Activated CD8-positive, alpha-beta memory T cell treated with anti-CD3 and anti-CD28 coated beads for 24 hours (primary cell): ENCODE measurements around the gene ATP11A.
A peak's percentile ranks its signal among the peaks of the same experiment; 100 is the strongest.

Experiments
- DNase-seq: peaks from one replicate; pipeline ENCODE4 v3.0.0-alpha.2; 2020

The ATP11A gene

DNA sequence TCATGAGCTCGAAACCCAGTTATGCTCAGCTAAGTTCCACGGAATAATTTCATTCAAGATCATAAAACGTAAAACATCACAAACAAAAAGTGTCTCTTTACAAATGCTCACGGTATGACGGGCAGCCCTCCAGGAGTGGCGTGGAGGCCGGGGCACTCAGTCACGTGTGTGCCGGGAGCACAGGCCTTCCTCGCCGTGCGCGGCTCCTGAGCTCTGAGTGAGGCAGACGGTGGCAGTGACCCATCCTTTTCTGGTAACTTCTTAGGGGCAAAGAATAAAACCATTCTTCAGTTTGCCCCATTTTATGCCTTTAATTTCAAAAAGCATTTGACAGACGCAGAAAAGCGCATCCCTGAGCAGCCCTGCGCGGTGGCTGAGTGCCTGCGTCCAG lies 72.8 kb downstream of the ATP11A start:
- DNase-seq, result no peak

DNA sequence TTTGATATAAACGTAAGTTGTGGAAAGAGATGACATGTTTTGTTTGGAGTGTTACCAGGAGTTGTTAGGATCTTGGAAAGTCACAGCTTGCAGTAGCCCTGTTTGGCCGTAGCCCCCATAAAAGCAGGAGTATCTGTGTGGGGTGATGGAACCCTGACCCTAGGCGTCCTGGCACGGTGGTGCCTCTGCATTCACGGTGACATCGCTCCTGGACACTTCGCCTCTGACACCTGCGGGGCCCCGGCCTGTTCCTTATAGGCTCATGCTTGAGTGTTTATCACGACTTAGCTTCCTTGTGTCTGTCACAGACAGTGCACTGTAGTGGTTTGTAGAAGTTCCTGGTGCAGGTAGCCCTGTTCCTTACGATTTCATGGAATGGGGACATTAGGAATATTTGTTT lies 74.2 kb downstream of the ATP11A start:
- no peak for DNase-seq

DNA sequence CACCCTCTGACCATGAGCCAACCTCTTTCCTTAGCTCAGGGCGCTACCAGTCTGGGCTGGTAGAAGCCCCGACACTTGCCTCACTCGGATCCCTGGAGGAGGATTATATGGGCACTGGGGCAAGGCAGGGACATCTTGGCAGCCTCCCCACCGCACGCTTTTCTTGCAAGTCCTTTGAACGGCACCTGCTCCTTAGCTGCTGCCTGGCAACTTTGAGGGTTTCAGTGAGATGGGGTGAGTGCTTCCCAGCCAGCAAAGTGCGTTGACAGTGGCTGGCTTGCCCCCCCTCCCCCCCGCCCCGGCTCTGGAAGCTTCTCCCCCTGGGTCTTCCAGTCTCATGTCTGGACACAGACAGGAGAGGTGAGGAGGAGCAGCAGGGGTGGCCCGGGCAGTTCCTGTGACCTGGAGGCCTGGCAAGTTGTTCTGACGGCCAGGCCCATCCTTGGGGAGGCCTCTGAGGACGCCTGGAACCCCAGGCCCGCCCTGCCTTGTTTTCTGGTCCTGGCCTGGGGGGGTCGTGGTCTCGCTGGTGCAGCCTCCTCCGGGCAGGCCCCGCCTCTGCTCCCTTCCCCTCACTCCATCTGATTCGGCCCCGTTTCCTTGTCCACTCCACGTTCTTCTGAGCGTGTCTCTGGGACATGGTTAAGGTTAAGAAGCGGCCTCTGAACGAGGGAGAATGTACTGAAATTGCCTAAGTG lies 75.2 kb downstream of the ATP11A start:
- DNase-seq, result no peak

DNA sequence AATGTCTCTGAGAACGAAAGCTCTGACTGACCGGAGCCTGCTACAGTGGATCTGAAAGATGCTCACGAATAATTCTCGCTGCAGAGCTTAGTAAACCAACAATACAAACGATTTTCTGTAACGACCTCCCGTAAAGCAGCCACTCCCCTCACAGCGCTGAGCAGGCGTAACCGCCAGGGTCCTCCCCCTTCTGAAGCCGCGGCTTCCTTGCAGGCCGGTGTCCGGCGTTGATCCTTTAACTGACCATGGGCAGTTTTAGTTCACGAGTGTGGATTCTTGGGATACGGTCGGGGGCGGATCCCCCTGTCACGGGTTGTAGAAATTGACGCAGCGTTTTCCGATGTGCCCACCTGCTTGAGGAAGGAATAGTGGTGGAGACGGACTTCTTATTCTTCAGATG lies 75.9 kb downstream of the ATP11A start:
- no peak for DNase-seq

DNA sequence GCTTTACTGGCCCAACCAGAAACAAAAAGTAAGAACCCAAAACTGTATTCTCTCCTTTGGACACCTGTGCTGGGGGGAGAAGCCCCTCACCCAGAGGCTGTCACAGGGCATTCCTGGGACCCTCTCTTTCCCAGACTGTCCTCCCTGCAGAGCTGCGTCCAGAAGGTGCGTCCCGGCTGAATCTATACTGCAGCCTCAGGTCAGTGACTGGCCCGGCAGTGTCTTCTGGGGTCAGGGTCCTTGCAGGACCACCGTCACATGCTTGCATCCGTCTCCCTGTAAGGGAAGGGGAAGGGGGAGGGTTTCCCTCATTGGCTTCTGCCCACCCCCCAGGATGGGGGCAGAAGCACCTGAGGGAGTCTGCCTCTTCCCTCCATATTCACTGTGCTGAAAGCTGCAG lies 76.5 kb downstream of the ATP11A start:
- DNase-seq, result no peak

DNA sequence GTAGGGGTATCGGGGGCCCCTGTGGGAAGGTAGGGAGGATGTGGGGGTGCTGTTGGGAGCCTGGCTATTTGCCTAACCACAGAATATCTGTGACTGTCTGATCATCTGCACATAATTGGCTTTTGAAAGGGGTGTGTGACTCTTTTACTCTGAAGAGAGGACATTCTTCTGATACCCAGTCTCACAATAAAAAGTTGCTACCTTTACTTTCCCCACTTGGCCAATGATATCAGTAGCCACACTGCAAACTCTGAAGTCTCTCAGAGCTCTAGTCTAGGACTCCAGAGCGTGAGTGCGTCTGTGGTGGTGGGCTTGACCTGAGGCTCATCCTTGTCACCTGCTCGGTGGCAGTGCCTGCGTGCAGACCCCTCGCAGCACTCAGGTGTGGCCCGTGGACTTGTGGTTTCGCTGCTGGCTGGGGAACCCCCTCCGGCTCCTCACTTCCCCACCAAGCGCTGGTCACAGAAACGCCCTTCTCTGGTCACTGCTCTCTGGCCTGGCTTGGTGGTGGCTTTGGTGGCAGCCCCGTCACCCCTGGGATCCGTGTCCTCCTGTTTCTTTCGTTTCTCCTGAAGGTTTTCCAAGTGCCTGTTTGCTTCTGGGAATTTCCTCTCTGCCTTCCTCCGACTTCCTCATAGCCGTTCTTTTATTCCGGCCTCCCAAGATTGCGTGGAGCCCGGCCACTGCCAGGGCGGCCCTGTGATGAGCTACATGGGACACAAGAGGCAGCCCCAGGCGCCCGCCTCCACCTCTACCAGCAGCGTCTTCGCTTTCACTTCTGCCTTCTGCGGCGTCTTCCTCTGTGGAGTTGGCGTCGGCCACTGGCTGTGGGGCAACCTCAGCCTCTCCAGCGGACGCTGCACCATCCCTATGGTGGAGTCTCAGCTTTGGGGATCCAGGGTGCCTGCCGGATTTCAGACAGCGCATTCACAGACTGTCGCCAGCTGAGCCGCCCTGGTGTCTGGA lies 78.0 kb downstream of the ATP11A start:
- DNase-seq, result no peak

DNA sequence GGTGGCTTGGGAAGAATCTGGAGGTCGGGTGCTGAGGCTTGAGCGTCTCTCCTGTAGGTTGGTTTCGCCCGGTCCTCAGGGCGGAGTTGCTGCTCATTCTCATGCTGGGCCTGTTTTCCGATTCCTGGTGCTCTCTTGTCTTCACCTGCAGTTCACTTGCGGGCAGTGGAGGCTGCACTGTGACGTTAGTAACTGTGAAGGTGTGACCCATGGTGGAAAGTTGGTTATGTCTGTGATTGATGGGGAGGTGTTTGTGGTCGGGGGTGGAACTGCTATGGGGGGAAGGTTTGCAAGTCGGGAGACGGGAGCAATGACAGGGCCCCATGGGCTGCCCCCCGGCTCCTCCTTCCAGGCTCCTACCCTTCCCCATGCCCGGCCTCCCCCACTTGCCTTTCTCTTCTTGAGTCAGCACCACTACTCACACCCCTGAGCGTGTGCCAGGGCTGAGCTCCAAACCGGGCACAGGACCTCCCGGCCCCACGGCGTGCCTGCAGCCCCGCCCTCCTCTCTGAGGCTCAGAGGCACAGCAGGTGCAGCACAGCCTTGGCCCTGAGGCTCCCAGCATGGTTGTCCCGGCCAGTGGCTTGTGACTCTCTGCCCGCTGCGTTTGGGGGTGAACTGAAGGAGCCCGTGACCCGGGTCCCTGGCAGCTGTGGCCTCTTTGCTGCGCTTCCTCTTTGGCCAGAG lies 79.1 kb downstream of the ATP11A start:
- peak; percentile 64 for DNase-seq

DNA sequence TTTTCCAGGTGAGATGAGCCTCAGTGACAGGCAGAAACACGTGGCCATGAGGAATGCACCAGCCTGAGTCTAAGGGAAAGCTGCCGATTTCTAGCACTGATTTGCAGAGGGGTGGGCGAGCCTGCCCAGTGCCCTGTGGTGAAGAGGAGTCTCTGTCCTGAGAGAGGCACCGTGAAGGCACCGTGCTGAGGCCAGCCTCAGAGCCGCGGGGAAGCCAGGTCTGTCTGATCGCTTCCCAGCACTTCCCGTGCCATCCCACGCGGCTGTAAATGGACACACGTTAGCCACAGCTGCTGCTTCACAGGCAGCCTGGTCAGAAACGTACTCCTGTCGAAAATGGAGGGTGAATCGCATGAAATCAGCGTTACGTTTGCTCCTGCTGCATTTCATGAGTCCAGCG lies 79.8 kb downstream of the ATP11A start:
- DNase-seq, result no peak

DNA sequence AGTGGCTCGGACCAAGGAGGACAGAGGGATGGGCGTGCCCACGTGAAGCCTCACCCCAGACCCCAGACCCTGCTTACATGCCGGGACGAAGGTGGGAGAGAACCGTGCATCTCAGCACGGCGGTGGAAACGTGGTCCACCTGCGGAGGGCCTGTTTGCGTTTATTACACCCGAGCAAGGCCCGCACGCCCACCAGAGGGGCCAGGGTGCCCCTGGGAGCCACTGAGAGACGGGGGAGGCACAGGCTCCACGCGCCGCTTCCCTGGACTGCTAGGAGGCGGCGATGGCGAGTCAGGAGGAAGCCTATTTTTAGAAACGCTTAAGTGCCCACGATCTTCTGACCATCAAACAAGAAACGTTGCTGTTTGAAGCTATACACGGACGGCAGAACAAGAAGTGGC lies 80.7 kb downstream of the ATP11A start:
- no peak for DNase-seq

DNA sequence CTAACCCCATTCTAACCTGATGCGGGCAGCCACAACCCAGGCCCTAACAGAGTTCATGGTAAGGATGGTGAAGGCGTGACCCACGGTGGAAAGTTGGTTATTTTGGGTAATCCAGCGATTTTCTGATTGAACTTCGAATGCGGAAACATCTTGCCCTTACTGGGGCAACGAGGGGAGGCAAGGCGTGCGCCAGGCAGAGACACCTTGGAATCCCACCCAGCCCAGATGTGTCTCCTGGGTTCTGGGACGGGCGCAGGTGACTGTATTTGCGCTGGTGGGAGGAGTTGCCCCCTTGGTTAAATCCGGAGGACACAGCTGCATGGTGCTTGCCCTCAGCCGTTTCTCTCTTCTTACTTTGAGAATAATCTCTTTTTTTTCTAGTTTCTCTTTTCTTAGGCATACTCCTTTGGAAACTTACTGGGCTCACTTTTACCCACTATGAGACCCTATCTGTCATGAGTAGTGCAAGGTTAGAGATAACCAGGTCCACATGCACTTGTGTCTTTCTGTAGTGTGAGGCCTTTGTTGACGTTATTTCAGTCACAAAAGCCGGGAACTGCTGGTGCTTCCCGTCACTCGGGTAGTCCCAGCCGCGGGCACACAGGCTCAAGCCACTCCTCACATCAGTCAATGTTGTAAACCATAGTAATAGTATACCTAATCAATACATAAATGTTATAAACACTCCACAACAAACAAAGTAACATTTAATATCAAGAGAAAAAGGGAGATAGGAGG lies 81.5 kb downstream of the ATP11A start:
- DNase-seq, result no peak

DNA sequence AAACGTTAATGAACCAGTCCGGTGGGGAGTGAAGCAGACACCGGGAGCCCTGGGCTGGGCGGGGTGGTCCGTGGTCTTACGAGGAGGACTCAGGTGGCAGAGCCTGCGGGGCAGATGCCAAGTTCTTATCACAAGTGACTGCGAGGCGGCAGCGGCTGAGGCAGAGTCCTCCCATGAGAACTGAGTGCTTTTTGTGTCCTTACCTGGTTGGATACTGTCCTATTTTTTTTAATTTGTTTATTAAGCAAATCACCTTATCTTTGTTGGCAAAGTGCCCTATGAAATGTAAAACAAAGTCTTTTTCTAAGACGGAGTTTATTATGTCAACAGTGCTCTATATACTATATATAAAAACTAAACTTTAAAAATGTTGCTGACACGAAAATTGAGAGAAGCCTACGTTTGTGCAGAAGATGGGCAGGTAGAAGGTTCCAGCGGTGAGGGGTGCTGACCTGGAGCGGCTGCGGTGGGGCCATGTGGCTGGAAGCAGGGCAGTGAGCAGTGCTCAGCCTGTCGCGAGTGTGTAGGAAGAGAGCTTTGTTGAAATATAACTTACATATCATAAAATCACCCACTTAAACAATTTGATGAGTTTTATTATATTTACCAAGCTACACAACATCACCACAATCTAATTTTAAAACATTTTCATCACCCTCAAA lies 82.2 kb downstream of the ATP11A start:
- DNase-seq, result no peak

DNA sequence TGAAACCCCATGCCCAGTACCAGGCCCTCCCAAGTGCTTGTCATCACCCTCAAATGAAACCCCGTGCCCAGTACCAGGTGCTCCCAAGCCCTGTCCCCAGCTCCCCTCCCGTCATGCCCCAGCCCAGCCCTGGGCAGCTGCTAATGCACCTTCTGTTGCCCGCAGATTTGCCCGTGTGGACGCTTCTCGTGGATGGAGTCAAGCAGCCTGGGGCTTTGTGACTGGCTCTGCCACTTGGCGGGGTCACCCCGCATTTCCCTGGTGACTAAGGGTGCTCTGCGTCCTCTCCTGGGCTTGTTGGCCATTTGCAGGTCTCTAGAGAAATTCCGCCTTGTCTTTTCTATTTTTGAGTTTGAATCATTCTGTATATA lies 82.7 kb downstream of the ATP11A start:
- DNase-seq, result no peak

DNA sequence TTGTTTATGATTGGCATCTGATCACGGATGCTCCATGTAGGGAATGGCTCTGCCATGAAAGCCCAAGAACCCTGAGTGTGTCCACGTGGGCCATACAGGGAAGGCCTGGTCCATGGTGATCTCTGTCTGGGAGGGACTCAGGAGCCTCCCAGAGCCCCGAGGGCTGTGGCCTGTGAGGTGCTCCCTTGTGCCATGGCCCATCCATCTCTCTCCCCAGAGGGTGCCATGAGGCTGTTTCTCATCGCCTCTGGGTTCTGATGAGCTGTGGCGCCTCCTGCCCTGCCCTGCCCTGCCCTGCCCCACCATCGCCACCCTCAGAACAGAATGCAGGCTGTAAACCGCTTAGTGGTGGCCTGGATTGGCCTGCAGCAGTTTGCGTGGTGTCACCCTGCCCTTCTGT lies 83.1 kb downstream of the ATP11A start:
- DNase-seq, result no peak

DNA sequence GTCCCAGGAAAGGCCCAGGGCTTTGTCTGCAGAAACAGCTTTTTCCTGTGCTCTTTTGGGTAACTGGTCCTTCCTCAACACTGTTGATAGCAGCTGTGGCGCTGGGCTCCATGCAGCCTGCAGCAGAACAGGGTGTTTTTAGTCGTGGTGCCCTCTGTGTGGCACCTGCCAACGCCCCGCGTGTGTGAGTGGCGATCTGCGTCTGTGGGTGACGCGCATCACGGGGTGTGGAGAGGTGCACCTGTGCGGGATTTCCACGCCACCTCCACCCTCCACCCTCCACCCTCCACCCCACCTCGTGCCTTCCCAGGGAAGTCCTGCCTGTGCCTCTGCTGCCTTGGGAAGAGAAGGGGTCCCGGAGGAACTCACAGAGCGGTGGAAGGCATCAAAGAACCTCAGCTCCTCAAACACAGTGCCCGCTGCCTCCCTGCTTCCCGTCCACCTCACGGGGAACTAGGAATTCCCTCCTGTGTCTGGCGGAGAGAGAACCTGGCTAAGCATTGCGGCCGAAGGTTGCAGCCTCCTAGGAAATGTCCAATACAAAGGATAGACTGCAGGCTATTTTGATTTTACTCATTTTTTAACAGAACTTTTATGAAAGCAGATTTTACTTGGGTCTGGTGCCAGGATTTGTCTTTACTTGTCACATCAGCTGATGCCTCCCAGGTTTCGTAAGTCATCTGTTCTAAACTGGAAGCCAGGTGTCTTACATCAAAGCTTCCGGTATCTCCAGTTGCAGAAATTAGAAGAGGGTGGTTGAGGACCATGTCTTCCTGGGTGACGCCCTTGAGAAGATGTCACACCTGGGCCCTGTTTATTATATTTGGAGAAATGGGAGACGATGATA lies 84.0 kb downstream of the ATP11A start:
- no peak for DNase-seq

DNA sequence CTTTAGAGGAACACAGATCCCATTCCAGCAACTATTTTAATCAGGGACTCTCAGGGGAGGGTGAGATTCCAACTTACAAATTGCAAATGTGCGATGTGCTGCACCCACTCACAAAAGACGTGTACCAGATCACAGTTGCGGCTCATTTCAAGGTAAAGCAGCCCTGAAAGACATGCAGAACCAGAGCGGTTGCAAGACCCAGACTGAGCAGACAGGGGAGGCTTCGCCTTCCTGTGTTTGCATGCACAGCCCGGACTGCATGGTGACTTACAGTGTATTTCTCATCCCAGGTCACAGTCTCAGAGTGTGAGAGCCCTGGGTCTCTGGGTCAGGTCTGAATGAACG lies 84.6 kb downstream of the ATP11A start:
- no peak for DNase-seq

DNA sequence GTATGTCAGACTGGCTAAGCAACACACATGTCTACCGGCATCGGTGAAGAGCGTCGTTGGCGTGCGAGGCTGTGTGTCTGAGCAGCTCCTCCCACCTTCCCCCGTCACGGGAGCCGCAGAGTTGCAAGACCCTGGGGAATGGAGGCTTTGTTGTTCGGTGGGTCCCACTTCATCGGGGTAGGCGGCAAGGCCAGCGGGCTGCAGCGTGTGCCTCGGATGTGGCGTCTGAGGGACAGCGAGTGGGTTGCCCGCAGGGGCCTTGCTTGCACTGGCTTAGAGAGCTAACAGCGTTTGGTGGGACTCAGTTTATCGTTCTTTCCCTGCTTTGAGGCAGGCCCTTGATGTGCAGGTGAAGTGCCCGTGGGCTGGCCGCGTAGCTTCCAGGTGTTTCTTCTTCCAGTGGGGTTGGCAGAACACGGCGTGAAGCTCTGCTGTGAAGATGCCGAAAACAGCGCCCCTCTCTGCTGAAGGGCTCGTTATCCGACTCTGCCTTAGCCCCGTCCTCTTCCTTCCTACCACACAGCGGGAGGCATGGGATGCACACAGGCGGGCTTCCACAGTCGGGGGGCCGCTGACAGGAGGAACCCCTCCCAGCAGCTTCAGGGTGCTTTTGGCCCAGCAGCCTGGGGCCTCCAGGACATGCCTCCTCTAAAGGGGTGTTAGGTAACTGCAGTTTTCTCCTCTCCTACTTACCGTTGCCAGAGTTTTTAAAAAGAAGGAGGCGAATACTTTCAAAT lies 85.2 kb downstream of the ATP11A start:
- DNase-seq, result no peak

DNA sequence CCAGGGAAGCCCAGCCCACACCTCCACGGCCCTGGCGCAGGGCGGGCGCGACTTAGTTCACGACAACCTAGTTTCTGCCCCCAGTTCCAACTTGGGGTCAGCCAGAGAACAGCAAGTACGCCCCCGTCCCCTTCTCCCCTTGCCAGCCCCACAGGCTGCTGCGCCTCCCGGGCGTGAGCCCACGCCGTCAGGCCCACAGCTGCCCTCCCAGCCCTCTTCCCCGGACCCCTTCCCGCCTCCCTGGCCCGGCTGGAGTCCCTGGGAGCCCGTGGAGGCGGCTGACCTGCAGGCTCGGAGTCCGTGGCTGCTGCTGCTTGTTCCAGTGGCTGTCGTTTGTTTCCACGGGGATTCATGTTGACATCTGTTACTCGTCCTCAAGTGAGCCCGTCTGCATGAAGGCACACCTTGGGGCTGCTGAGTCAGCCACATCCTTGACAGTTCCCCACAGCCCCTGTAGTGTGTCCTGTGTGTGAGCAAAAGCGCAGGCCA lies 86.0 kb downstream of the ATP11A start:
- DNase-seq, result no peak

DNA sequence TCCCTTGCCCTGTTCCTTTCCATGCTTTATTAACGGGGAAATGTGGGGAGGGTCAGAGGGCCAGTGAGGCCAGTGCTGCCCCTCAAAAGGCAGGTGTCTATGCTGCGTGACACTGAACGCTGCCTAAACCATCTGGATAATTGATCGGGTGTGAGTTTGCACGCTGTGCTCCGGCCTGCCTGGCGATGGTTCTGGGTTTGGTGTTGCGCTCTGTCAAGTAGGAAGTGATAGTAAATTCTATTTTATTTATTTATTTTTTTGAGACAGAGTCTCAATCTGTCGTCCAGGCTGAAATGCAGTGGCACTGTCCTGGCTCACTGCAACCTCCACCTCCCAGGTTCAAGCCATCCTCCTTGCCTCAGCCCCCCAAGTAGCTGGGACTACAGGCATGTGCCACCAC lies 86.5 kb downstream of the ATP11A start:
- no peak for DNase-seq

DNA sequence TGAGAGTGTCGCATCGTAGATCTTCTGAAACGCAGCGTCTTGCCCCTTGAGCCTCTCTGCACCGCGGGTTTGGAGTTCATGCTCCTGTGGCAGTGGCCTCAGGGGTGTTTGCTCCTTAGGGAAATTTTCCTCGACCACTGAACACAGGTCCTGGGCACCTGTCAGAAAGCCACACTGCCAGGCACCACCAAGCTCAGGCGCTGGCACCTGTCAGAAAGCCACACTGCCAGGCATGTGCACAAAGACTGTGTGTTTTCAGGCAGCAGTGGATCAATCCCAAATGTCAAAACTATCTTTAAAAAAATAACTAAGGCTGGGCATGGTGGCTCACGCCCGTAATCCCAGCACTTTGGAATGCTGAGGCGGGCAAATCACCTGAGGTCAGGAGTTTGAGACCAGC lies 87.1 kb downstream of the ATP11A start:
- DNase-seq, result no peak

DNA sequence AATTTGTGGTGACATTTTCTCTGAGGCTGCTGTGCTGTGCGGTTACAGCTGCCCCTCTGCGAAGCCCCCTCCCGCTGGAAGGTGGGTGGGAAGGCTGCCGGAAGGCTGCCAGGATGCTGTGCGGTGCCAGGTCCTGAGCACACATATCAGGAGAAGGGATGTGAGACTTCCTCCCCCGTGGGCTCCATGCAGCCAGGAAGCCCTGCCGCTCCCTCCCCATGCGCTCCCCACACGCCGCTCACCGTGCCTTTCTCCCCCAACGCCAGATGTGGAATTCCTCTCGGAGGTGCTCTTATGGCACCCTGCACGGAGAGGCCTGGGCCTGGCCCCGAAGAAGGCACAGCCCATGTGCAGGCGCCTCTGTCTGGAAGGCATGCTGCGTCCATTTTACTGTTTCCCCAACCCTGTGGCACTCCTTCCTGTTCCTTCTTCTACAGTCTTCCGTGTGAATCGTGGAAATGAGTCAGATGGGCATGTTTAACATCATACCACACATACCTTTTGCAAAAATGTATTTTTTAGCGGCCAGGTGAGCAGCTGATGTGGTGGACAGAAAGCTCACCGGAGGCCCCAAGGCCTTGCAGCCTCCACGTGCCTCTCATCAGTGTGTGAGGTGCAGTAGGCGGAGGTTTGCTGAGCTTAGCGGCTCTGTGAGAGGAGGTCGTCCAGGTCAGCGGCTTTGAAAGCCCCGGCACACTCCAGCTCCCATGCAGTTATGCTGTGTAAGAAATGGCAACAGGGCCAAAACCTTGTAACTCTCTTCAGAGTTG lies 88.0 kb downstream of the ATP11A start:
- no peak for DNase-seq
